Measurements from ENCODE around the gene TPCN1. TPM values are rescaled to one million over a fixed set of nuclear protein-coding genes. Genes with fewer than 3 reads are reported as not detected.

The TPCN1 gene
- total and polyA plus RNA-seq, 2 of the 13 experiments (the other 11 are each of a cell fraction or from before 2014, with no cell fraction given): 8.0 to 26.8 TPM

- Histone ChIP-seq H3K27me3 (ENCODE audit: control insufficient read depth in 1 of 2, insufficient read depth in 2 of 2, low read length in 2 of 2) (no peaks in the 10 kb centered on the region), H2AFZ (ENCODE audit: low read length) (no peak overlapping the region), H3K27ac (ENCODE audit: extremely low read length, insufficient read depth, low read length) (peak overlapping the region; percentile 53), H3K9me3 (ENCODE audit: low read length) (no peaks in the 10 kb centered on the region), H3K4me3 (replicated peaks in 1 of 3; ENCODE audit: insufficient read depth in 1 of 3, low read depth in 2 of 3, low read length in 3 of 3) (no peak overlapping the region), H3K4me1 (ENCODE audit: insufficient read depth, low read length) (peaks cover 49% of the 10 kb centered on the region), H3K9ac (ENCODE audit: insufficient read depth, low read depth, low read length) (peak overlapping the region; percentile 15; the same call in 1 of the 2 replicates), H3K36me3 (replicated peaks in 1 of 2; ENCODE audit: control insufficient read depth in 1 of 2, insufficient read depth in 2 of 2, low read length in 2 of 2) (no peaks in the 10 kb centered on the region), H4K20me1 (ENCODE audit: insufficient read depth, low read length) (no peaks in the 10 kb centered on the region), H3K79me2 (ENCODE audit: insufficient read depth, low read length) (no peaks in the 10 kb centered on the region), H3K4me2 (ENCODE audit: low read depth, low read length) (no peak overlapping the region; the same call in 1 of the 2 replicates)
- in situ Hi-C loops (cut with HindIII; ENCODE audit: extremely low pct_ligation_motif_present, low pct_unique_long_range_greater_than_20kb) (no loop called here), intact Hi-C loops (cut with micrococcal nuclease; ENCODE audit: unreplicated experiment) (loop anchor here (5.0 kb wide), 1 partner anchor 153 kb away; the partner anchor contains the start of gene PLBD2)
- no TSS peak for BruUV-seq (replicated peaks)
- FAIRE-seq (peak; percentile 46), ATAC-seq (peak; percentile 24; the same call in 2 of the 3 replicates), DNase-seq (ENCODE audit: low spot score) (peak; percentile 12)
- CTCF ChIA-PET (ENCODE audit: low intra/inter-chr PET ratio, low total read pairs): no interaction called here
- POLR2A ChIA-PET: interaction anchor here (1.1 to 4.1 kb wide), 5 partner anchors 17 to 66 kb away, joined by 3 to 16 read pairs (median 9); partner anchors contain the start of genes DDX54, RITA1 and TPCN1
- WGBS (ENCODE audit: low lambda C conversion rate): 41% methylated on average over 8 of the region's 8 CpGs
- TF ChIP-seq GLI4 (CRISPR knock-in tag; IDR thresholded peaks at IDR 0.05; ENCODE audit: borderline replicate concordance): 0 out of 2 replicates have a peak, but pooled peaks have one; percentile 33
- TF ChIP-seq NR2F6 (IDR thresholded peaks at IDR 0.05): 0 out of 2 replicates have a peak, but pooled peaks have one; percentile 54
- TF ChIP-seq NR2F6 (CRISPR knock-in tag; IDR thresholded peaks at IDR 0.05): no peak
- no peak for TF ChIP-seq NFKB2 (CRISPR knock-in tag; IDR thresholded peaks at IDR 0.05; ENCODE audit: borderline replicate concordance)
- TF ChIP-seq ZBTB33 (CRISPR knock-in tag; IDR thresholded peaks at IDR 0.05): peak; percentile 24; the same call in 1 of the 2 replicates
- TF ChIP-seq NCOA2 (CRISPR knock-in tag; IDR thresholded peaks at IDR 0.05): no peak
- peak; percentile 98 for TF ChIP-seq ZNF121 (CRISPR knock-in tag; IDR thresholded peaks at IDR 0.05)
- no peak for TF ChIP-seq CCAR2 (optimal IDR thresholded peaks at IDR 0.05; ENCODE audit: low read depth, low read length)
- 0 out of 2 replicates have a peak, but pooled peaks have one; percentile 12 for TF ChIP-seq SALL1 (CRISPR knock-in tag; IDR thresholded peaks at IDR 0.05)
- peak; percentile 19; the same call in 1 of the 2 replicates for TF ChIP-seq RARA (CRISPR knock-in tag; IDR thresholded peaks at IDR 0.05)
- no peak for TF ChIP-seq KMT2A (CRISPR knock-in tag; IDR thresholded peaks at IDR 0.05)
Observed at GRCh38 chr12:113203852-113204760, 17.2 kb upstream of the TPCN1 start.
